ENCODE data around the gene CETP.

DNA sequence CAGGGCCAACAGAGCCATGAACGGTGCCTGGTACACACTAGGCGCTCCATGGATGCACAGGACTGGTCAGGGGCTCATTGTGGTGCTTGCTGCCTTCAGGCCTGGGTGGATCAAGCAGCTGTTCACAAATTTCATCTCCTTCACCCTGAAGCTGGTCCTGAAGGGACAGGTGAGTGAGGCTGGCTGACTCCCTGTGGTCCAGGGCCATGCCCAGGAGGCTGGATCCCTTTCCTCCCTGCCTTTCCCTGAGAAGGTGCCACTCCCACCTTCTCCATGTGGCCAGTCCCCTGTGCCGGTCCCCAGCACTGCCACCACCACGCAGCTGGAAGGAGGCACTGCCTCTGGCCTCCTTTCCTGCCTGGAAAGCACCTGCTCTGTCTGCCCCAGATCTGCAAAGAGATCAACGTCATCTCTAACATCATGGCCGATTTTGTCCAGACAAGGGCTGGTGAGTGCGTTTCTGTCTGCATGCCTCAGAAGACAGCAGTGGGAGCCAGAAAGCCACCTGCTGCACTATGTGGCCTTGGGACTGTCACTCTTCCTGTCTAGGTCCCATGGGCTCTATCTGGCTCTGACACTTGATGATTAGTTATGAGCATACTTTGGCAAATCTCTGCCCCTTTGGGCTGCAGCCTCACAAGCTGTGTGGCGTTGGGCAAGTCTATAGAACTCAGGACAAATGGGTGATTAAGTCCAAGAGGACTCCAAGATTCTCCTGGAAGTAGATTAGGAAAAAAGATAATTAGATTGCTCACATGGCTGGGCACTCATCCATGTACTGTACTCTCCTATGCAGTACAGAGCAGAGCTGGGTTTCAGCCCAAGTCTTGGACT lies 9.4 kb downstream of the CETP start:
- TF ChIP-seq POLR2AphosphoS5 (IDR thresholded peaks at IDR 0.05; ENCODE audit: low read depth, low read length): no peak
- TF ChIP-seq TAF1 (IDR thresholded peaks at IDR 0.05; ENCODE audit: borderline replicate concordance, insufficient read depth, low read length): no peak
- no peak for TF ChIP-seq SIN3A (IDR thresholded peaks at IDR 0.05; ENCODE audit: borderline replicate concordance, insufficient read depth, low read length)
- no peak for TF ChIP-seq REST (IDR thresholded peaks at IDR 0.05; ENCODE audit: insufficient read depth in 1 of 2, low read depth in 2 of 2, low read length in 2 of 2)
- TF ChIP-seq FOXP2 (optimal IDR thresholded peaks at IDR 0.05; ENCODE audit: borderline replicate concordance, extremely low read depth, extremely low read length, insufficient read depth): no peak

Measured in PFSK-1 (cell line).